H9 (cell line): Measurements from ENCODE around the gene TMEM272. TPM values are rescaled to one million over a fixed set of nuclear protein-coding genes. Genes with fewer than 3 reads are reported as not detected.

Experiments used
- DNase-seq: peaks from one replicate; pipeline ENCODE4 v3.0.0-alpha.2; 2017
- H2AFZ ChIP-seq: one replicate; pipeline ENCODE4 v1.6.1; 2013; ENCODE audit warnings: mild to moderate bottlenecking, low read length, control low read depth, moderate library complexity
- H2AK5ac ChIP-seq: 2 replicates; pipeline ENCODE4 v1.6.1; 2013; ENCODE audit warnings: low read length, control low read depth, mixed read lengths; ENCODE audit not compliant: insufficient read length
- H2BK120ac ChIP-seq: one replicate; pipeline ENCODE4 v1.6.1; 2013; ENCODE audit warnings: low read depth, mild to moderate bottlenecking, low read length, control low read depth, inconsistent platforms; ENCODE audit not compliant: poor library complexity, severe bottlenecking
- H2BK12ac ChIP-seq: 2 replicates; pipeline ENCODE4 v1.6.1; 2013; ENCODE audit warnings: low read length, control low read depth, mixed read lengths, low read depth; ENCODE audit not compliant: insufficient read length
- H2BK15ac ChIP-seq: 2 replicates; pipeline ENCODE4 v1.6.1; 2013; ENCODE audit warnings: low read depth, low read length, control low read depth
- H2BK20ac ChIP-seq: one replicate; pipeline ENCODE4 v1.6.1; 2013; ENCODE audit warnings: low read depth, mild to moderate bottlenecking, low read length, control low read depth, inconsistent platforms; ENCODE audit not compliant: poor library complexity, severe bottlenecking
- H2BK5ac ChIP-seq: 2 replicates; pipeline ENCODE4 v1.6.1; 2013; ENCODE audit warnings: low read length, control low read depth, mixed read lengths; ENCODE audit not compliant: insufficient read length
- H3K14ac ChIP-seq: 2 replicates; pipeline ENCODE4 v1.6.1; 2013; ENCODE audit warnings: low read length, control low read depth; ENCODE audit not compliant: insufficient read depth
- H3K18ac ChIP-seq: 2 replicates; pipeline ENCODE4 v1.6.1; 2013; ENCODE audit warnings: low read depth, mild to moderate bottlenecking, mixed read lengths, low read length, control low read depth; ENCODE audit not compliant: insufficient read length
- H3K23ac ChIP-seq: 2 replicates; pipeline ENCODE4 v1.6.1; 2013; ENCODE audit warnings: low read length, control low read depth, mixed read lengths, low read depth; ENCODE audit not compliant: insufficient read length
- H3K23me2 ChIP-seq: 2 replicates; pipeline ENCODE4 v1.6.1; 2013; ENCODE audit warnings: low read depth, mild to moderate bottlenecking, mixed read lengths, low read length, control low read depth; ENCODE audit not compliant: insufficient read length, poor library complexity, severe bottlenecking
- H3K27ac ChIP-seq: 2 replicates; pipeline ENCODE4 v1.5.1; 2013; ENCODE audit warnings: low read length, control low read depth, mixed read lengths, low read depth; ENCODE audit not compliant: insufficient read length
- H3K27me3 ChIP-seq: 2 replicates; pipeline ENCODE4 v1.6.1; 2013; ENCODE audit warnings: low read length, control low read depth, inconsistent platforms; ENCODE audit not compliant: insufficient read depth
- H3K4ac ChIP-seq: 2 replicates; pipeline ENCODE4 v1.6.1; 2013; ENCODE audit warnings: low read depth, mild to moderate bottlenecking, control low read depth, inconsistent platforms, low read length, moderate library complexity
- H3K4me1 ChIP-seq: 2 replicates; pipeline ENCODE4 v1.6.1; 2013; ENCODE audit warnings: low read length, control low read depth, inconsistent platforms; ENCODE audit not compliant: insufficient read depth
- H3K4me2 ChIP-seq: 2 replicates; pipeline ENCODE4 v1.6.1; 2013; ENCODE audit warnings: low read length, control low read depth, mixed read lengths; ENCODE audit not compliant: insufficient read length, insufficient read depth
- H3K56ac ChIP-seq: 2 replicates; pipeline ENCODE4 v1.6.1; 2013; ENCODE audit warnings: low read depth, mild to moderate bottlenecking, mixed read lengths, low read length, control low read depth; ENCODE audit not compliant: insufficient read length
- H3K79me1 ChIP-seq: 2 replicates; pipeline ENCODE4 v1.6.1; 2013; ENCODE audit warnings: low read depth, mild to moderate bottlenecking, moderate library complexity, low read length, control low read depth, inconsistent platforms; ENCODE audit not compliant: insufficient read depth, poor library complexity, severe bottlenecking
- H3K79me2 ChIP-seq: 2 replicates; pipeline ENCODE4 v1.6.1; 2013; ENCODE audit warnings: low read length, control low read depth, inconsistent platforms; ENCODE audit not compliant: insufficient read depth
- H3K9ac ChIP-seq: 2 replicates; pipeline ENCODE4 v1.6.1; 2013; ENCODE audit warnings: low read length, control low read depth, mixed read lengths; ENCODE audit not compliant: insufficient read length; ENCODE audit errors: extremely low read depth
- H3K9me3 ChIP-seq: one replicate; pipeline ENCODE4 v1.6.1; 2013; ENCODE audit warnings: low read depth, low read length, inconsistent platforms; ENCODE audit not compliant: control insufficient read depth
- H3T11ph ChIP-seq: one replicate; pipeline ENCODE4 v1.6.1; 2013; ENCODE audit warnings: mild to moderate bottlenecking, low read length, control low read depth, inconsistent platforms
- H4K20me1 ChIP-seq: one replicate; pipeline ENCODE4 v1.6.1; 2013; ENCODE audit not compliant: control insufficient read depth, insufficient read length, insufficient read depth
- H4K5ac ChIP-seq: 2 replicates; pipeline ENCODE4 v1.6.1; 2013; ENCODE audit warnings: low read depth, mild to moderate bottlenecking, mixed read lengths, low read length, control low read depth; ENCODE audit not compliant: insufficient read length
- H4K8ac ChIP-seq: replicated peaks from 2 replicates; pipeline ENCODE4 v1.6.1; 2013; ENCODE audit warnings: low read length, control low read depth, mixed read lengths, low read depth; ENCODE audit not compliant: insufficient read length
- H4K91ac ChIP-seq: 2 replicates; pipeline ENCODE4 v1.6.1; 2013; ENCODE audit warnings: low read depth, mild to moderate bottlenecking, moderate library complexity, mixed read lengths, low read length, control low read depth; ENCODE audit not compliant: insufficient read length
- H3K27ac Mint-ChIP-seq, 3 experiments: 2 replicates in 2 of 3; 3 replicates in 1 of 3; pipeline ENCODE4 v1.8.0; 2020 to 2021; ENCODE audit warnings: mixed read lengths in 3 of 3, mild to moderate bottlenecking in 1 of 3, moderate library complexity in 1 of 3
- H3K27me3 Mint-ChIP-seq: 2 replicates; pipeline ENCODE4 v1.8.0; 2021; ENCODE audit warnings: low read depth, mild to moderate bottlenecking, moderate library complexity, mixed read lengths
- H3K36me3 Mint-ChIP-seq, 3 experiments: 2 replicates in 2 of 3; 3 replicates in 1 of 3; pipeline ENCODE4 v1.8.0; 2020 to 2021; ENCODE audit warnings: low read depth in 3 of 3, mixed read lengths in 3 of 3; ENCODE audit not compliant: insufficient read depth in 1 of 3
- H3K4me1 Mint-ChIP-seq, 2 experiments: 2 replicates each; pipeline ENCODE4 v1.8.0; 2020; ENCODE audit warnings: mixed read lengths in 2 of 2
- H3K4me3 Mint-ChIP-seq, 2 experiments: 2 replicates in 1 of 2; 3 replicates in 1 of 2; pipeline ENCODE4 v1.8.0; 2020 to 2021; ENCODE audit warnings: mild to moderate bottlenecking in 2 of 2, mixed read lengths in 2 of 2, moderate library complexity in 1 of 2
- H3K9me3 Mint-ChIP-seq, 2 experiments: 2 replicates in 1 of 2; 3 replicates in 1 of 2; pipeline ENCODE4 v1.8.0; 2020; ENCODE audit warnings: mild to moderate bottlenecking in 2 of 2, mixed read lengths in 2 of 2, moderate library complexity in 1 of 2
- CTCF ChIP-seq: fragments of 200-600 bp; sonication (generic); conservative IDR thresholded peaks from 3 replicates; pipeline ENCODE4 v1.8.0; 2021; ENCODE audit warnings: antibody characterized with exemption, mild to moderate bottlenecking
- WGBS: extraction: QIAGEN DNeasy Blood & Tissue Kit; methylation state at CpG from one replicate; pipeline ENCODE4 v1.1.7; 2013; ENCODE audit warnings: missing lambda C conversion rate, low lambda C conversion rate, mixed read lengths; ENCODE audit not compliant: insufficient read length; ENCODE audit errors: extremely low coverage; 5-methylcytosine and 5-hydroxymethylcytosine counted together
- total RNA-seq: library from RNA; stranded (reverse); gene quantifications from 2 replicates; pipeline ENCODE4 v1.2.1, GENCODE V29; 2021

The TMEM272 gene
- total RNA-seq, 1 experiment from 2014 or later: not detected

- H3K4me2 ChIP-seq: no peak overlapping the region
- H3T11ph ChIP-seq: no peak overlapping the region
- no peaks in the 10 kb centered on the region for H3K79me1 ChIP-seq
- no peak overlapping the region for H3K18ac ChIP-seq
- H2BK120ac ChIP-seq: no peak overlapping the region
- H3K56ac ChIP-seq: no peak overlapping the region
- no peak overlapping the region for H4K8ac ChIP-seq
- H4K5ac ChIP-seq: peak overlapping the region; percentile 43
- no peaks in the 10 kb centered on the region for H3K9me3 Mint-ChIP-seq
- no peak overlapping the region for H3K23ac ChIP-seq
- no peak overlapping the region for H2BK15ac ChIP-seq
- no peak overlapping the region for H3K14ac ChIP-seq
- no peak overlapping the region for H2BK20ac ChIP-seq
- no peaks in the 10 kb centered on the region for H4K20me1 ChIP-seq
- no peak for DNase-seq
- no peaks in the 10 kb centered on the region for H3K36me3 Mint-ChIP-seq
- no peak overlapping the region for H2BK12ac ChIP-seq
- H3K27ac ChIP-seq: no peak overlapping the region
- no peaks in the 10 kb centered on the region for H3K23me2 ChIP-seq
- H3K9me3 ChIP-seq: no peaks in the 10 kb centered on the region
- no peaks in the 10 kb centered on the region for H3K4me1 Mint-ChIP-seq
- no peaks in the 10 kb centered on the region for H3K27me3 ChIP-seq
- no peaks in the 10 kb centered on the region for H3K4me1 ChIP-seq
- H2AFZ ChIP-seq: no peak overlapping the region
- no peak overlapping the region for H2BK5ac ChIP-seq
- no CpG with 5 or more reads among the region's 6 CpGs for WGBS
- H3K4ac ChIP-seq: no peak overlapping the region
- no peaks in the 10 kb centered on the region for H3K79me2 ChIP-seq
- no peak overlapping the region for H3K9ac ChIP-seq
- H2AK5ac ChIP-seq: no peak overlapping the region
- TF ChIP-seq CTCF: no peak
- no peak overlapping the region for H3K4me3 Mint-ChIP-seq
- no peak overlapping the region for H3K27ac Mint-ChIP-seq
- no peak overlapping the region for H4K91ac ChIP-seq
- peaks cover 6% of the 10 kb centered on the region for H3K27me3 Mint-ChIP-seq
These were observed 28.3 kb upstream of the TMEM272 start for GRCh38 chr13:51873117-51873798.
